Panc1 (cell line): Measurements from ENCODE around the gene SOX8.

Source experiments
- POLR2AphosphoS5 ChIP-seq: IDR thresholded peaks from 2 replicates; pipeline ENCODE4 v1.6.1; 2012; ENCODE audit warnings: mild to moderate bottlenecking, low read depth, low read length, moderate library complexity
- TCF7L2 ChIP-seq: IDR thresholded peaks from 2 replicates; pipeline ENCODE4 v1.6.1; 2011; ENCODE audit warnings: mild to moderate bottlenecking, low read depth, low read length, inconsistent platforms
- TF ChIP-seq, protein P1 (sequence below): fragments of 450-650 bp; IDR thresholded peaks from 2 replicates; pipeline ENCODE4 v1.5.1; 2017; ENCODE audit warnings: mild to moderate bottlenecking

DNA sequence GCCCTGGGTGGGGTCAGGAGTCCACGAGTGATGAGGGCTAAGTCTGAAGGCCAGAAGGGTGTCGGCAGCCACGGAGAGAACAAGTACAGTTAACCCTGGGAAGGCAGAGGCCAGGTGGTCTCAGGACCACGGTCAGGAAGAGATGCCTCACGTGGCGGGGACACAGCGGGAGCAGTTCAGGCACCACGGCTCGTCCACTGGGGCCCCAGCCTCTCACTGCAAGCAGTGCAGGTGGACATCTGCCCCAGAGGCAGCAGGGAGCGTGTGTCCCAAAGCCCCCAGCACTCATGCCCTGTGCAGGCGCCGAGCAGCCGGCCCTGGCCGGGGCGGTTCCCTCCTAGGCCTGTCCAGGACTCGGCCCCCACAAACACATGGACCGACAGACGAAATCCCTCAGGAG, 15.5 kb upstream of the SOX8 start:
- TF ChIP-seq POLR2AphosphoS5, result no peak
- no peak for TF ChIP-seq TCF7L2
- TF ChIP-seq, protein P1, sequence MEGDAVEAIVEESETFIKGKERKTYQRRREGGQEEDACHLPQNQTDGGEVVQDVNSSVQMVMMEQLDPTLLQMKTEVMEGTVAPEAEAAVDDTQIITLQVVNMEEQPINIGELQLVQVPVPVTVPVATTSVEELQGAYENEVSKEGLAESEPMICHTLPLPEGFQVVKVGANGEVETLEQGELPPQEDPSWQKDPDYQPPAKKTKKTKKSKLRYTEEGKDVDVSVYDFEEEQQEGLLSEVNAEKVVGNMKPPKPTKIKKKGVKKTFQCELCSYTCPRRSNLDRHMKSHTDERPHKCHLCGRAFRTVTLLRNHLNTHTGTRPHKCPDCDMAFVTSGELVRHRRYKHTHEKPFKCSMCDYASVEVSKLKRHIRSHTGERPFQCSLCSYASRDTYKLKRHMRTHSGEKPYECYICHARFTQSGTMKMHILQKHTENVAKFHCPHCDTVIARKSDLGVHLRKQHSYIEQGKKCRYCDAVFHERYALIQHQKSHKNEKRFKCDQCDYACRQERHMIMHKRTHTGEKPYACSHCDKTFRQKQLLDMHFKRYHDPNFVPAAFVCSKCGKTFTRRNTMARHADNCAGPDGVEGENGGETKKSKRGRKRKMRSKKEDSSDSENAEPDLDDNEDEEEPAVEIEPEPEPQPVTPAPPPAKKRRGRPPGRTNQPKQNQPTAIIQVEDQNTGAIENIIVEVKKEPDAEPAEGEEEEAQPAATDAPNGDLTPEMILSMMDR, result no peak
